ENCODE measurements around the gene EPB41L4A.

Gene EPB41L4A

DNA sequence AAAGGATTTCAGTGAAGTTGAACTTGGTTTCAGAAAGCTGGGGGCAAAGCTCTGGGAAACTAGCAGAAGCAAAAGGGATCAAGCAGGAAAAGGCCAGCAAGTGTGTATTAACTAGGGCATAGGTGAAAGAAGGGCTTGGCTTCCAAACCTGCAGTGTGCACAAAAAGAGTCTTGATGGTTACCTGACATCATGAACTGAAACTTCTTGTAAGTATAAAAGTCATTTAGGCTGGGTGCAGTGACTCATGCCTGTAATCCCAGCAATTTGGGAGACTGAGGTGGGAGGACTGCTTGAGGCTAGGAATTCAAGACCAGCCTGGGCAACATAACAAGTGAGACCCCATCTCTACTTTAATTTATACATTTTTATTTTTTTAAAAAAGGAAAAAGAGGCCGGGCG is 216.4 kb downstream of the EPB41L4A start:
- no peak overlapping the region for H3K4me3 ChIP-seq (ENCODE audit: insufficient read depth, low read depth, low read length)
- no peak overlapping the region for H3K27ac ChIP-seq (ENCODE audit: insufficient read depth, low read depth, low read length, poor library complexity, severe bottlenecking)
- 94% methylated on average over 2 of the region's 2 CpGs; no CpG with 5 or more reads in 1 of the 2 experiments for WGBS, 2 experiments
- no peaks in the 10 kb centered on the region for H3K36me3 ChIP-seq (ENCODE audit: control insufficient read depth, insufficient read depth, low read length)
- H3K4me1 ChIP-seq (ENCODE audit: control insufficient read depth, insufficient read depth, low read length): peaks cover 16% of the 10 kb centered on the region
- no peaks in the 10 kb centered on the region for H3K9me3 ChIP-seq (ENCODE audit: control insufficient read depth, low read length)
- no peaks in the 10 kb centered on the region for H3K27me3 ChIP-seq (ENCODE audit: control insufficient read depth, insufficient read depth, low read length, poor library complexity, severe bottlenecking)

- peaks cover 14% of the 10 kb centered on the region for H3K4me1 ChIP-seq (ENCODE audit: control insufficient read depth, insufficient read depth, low read length)
- 81 to 86% methylated on average over 2 of the region's 3 CpGs for WGBS, 2 experiments
- H3K27me3 ChIP-seq (ENCODE audit: control insufficient read depth, insufficient read depth, low read length, poor library complexity, severe bottlenecking): no peaks in the 10 kb centered on the region
- H3K36me3 ChIP-seq (ENCODE audit: control insufficient read depth, insufficient read depth, low read length): no peaks in the 10 kb centered on the region
- no peaks in the 10 kb centered on the region for H3K9me3 ChIP-seq (ENCODE audit: control insufficient read depth, low read length)
- H3K4me3 ChIP-seq (ENCODE audit: insufficient read depth, low read depth, low read length): no peak overlapping the region
- no peak overlapping the region for H3K27ac ChIP-seq (ENCODE audit: insufficient read depth, low read depth, low read length, poor library complexity, severe bottlenecking)
Measured at GRCh38 chr5:112201141-112201540, 217.9 kb downstream of the EPB41L4A start.

GRCh38 chr5:112200131-112200530 is 218.9 kb downstream of the EPB41L4A start:
- Histone ChIP-seq H3K36me3 (ENCODE audit: control insufficient read depth, insufficient read depth, low read length) (no peaks in the 10 kb centered on the region), H3K4me3 (ENCODE audit: insufficient read depth, low read depth, low read length) (no peak overlapping the region), H3K27me3 (ENCODE audit: control insufficient read depth, insufficient read depth, low read length, poor library complexity, severe bottlenecking) (no peaks in the 10 kb centered on the region), H3K4me1 (ENCODE audit: control insufficient read depth, insufficient read depth, low read length) (peaks cover 4% of the 10 kb centered on the region), H3K9me3 (ENCODE audit: control insufficient read depth, low read length) (no peaks in the 10 kb centered on the region), H3K27ac (ENCODE audit: insufficient read depth, low read depth, low read length, poor library complexity, severe bottlenecking) (no peak overlapping the region)
- WGBS, 2 experiments: 92 to 97% methylated on average over 3 of the region's 3 CpGs

- H3K27me3 ChIP-seq (ENCODE audit: control insufficient read depth, insufficient read depth, low read length, poor library complexity, severe bottlenecking): no peaks in the 10 kb centered on the region
- H3K4me3 ChIP-seq (ENCODE audit: insufficient read depth, low read depth, low read length): no peak overlapping the region
- WGBS, 2 experiments: 94 to 95% methylated on average over 3 of the region's 3 CpGs
- H3K4me1 ChIP-seq (ENCODE audit: control insufficient read depth, insufficient read depth, low read length): no peaks in the 10 kb centered on the region
- H3K36me3 ChIP-seq (ENCODE audit: control insufficient read depth, insufficient read depth, low read length): no peaks in the 10 kb centered on the region
- no peaks in the 10 kb centered on the region for H3K9me3 ChIP-seq (ENCODE audit: control insufficient read depth, low read length)
- no peak overlapping the region for H3K27ac ChIP-seq (ENCODE audit: insufficient read depth, low read depth, low read length, poor library complexity, severe bottlenecking)
Measured at GRCh38 chr5:112196584-112196983, 222.5 kb downstream of the EPB41L4A start.

DNA sequence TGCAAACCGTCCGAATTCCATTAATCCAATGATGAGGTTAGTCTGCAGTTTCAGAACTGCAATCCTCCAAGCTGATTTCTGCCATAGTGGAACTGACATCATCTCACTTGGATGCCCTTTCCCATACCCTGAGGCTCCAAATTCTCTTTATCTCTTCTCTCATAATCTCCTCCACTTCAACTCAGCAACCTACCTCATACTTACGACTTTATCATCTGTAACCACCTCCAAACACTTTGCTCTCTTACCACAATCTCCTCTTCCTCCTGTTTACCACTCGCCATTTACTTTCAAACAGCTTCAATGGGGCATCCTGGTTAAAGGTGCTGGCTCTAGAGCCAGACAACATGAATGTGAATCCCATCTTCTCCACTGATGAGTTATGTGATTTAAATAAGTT is 223.2 kb downstream of the EPB41L4A start:
- no peaks in the 10 kb centered on the region for H3K9me3 ChIP-seq (ENCODE audit: control insufficient read depth, low read length)
- no peaks in the 10 kb centered on the region for H3K4me1 ChIP-seq (ENCODE audit: control insufficient read depth, insufficient read depth, low read length)
- no peak overlapping the region for H3K4me3 ChIP-seq (ENCODE audit: insufficient read depth, low read depth, low read length)
- no peaks in the 10 kb centered on the region for H3K36me3 ChIP-seq (ENCODE audit: control insufficient read depth, insufficient read depth, low read length)
- WGBS, 2 experiments: 81 to 83% methylated on average over 4 of the region's 4 CpGs
- no peak overlapping the region for H3K27ac ChIP-seq (ENCODE audit: insufficient read depth, low read depth, low read length, poor library complexity, severe bottlenecking)
- no peaks in the 10 kb centered on the region for H3K27me3 ChIP-seq (ENCODE audit: control insufficient read depth, insufficient read depth, low read length, poor library complexity, severe bottlenecking)

DNA sequence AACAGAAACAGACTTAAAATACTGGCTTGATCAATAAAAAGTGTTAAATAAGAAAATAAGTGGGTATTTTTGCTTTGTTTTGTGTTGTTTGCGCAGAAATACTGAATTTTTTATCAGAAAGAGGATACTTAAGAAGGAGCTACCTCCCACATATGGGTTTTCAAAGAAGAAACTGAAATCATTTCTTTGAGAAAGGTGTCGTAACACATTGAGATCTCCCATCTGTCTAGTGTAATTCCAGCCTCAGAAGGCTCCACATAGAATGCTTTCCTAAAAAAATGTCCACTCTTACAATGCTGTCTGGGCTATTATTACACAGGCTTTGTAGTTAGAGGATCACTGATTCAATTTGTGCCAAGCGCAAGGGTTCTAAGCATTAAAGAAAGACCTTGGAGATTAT is 226.2 kb downstream of the EPB41L4A start:
- H3K9me3 ChIP-seq (ENCODE audit: control insufficient read depth, low read length): no peaks in the 10 kb centered on the region
- no peaks in the 10 kb centered on the region for H3K36me3 ChIP-seq (ENCODE audit: control insufficient read depth, insufficient read depth, low read length)
- no peak overlapping the region for H3K27ac ChIP-seq (ENCODE audit: insufficient read depth, low read depth, low read length, poor library complexity, severe bottlenecking)
- no peaks in the 10 kb centered on the region for H3K27me3 ChIP-seq (ENCODE audit: control insufficient read depth, insufficient read depth, low read length, poor library complexity, severe bottlenecking)
- no peak overlapping the region for H3K4me3 ChIP-seq (ENCODE audit: insufficient read depth, low read depth, low read length)
- H3K4me1 ChIP-seq (ENCODE audit: control insufficient read depth, insufficient read depth, low read length): no peaks in the 10 kb centered on the region
- 97 to 98% methylated on average over 3 of the region's 3 CpGs for WGBS, 2 experiments

DNA sequence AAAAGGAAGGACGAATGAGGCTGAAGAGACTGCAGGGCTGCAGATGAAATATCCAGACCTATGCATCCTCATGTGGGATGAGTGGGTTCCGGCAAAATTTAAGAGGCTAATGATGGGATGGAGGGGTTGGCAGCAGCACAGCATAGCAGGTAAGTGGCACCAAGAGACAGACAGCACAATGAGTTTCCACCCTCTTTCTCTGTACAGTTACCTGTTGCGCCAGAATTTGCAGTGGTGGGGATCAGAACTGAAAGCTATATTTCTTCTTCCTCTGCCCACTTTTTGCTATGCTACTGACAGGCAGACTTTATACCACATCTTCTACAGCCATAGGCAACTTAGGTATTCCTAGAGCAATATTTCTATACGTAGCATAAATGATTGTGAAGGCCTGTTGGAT is 227.0 kb downstream of the EPB41L4A start:
- Histone ChIP-seq H3K4me1 (ENCODE audit: control insufficient read depth, insufficient read depth, low read length) (no peaks in the 10 kb centered on the region), H3K9me3 (ENCODE audit: control insufficient read depth, low read length) (no peaks in the 10 kb centered on the region), H3K27me3 (ENCODE audit: control insufficient read depth, insufficient read depth, low read length, poor library complexity, severe bottlenecking) (no peaks in the 10 kb centered on the region), H3K27ac (ENCODE audit: insufficient read depth, low read depth, low read length, poor library complexity, severe bottlenecking) (no peak overlapping the region), H3K36me3 (ENCODE audit: control insufficient read depth, insufficient read depth, low read length) (no peaks in the 10 kb centered on the region), H3K4me3 (ENCODE audit: insufficient read depth, low read depth, low read length) (no peak overlapping the region)
- WGBS, 2 experiments: 82 to 88% methylated on average over 3 to 4 of the region's 4 CpGs

- Histone ChIP-seq H3K9me3 (ENCODE audit: control insufficient read depth, low read length) (no peaks in the 10 kb centered on the region), H3K27me3 (ENCODE audit: control insufficient read depth, insufficient read depth, low read length, poor library complexity, severe bottlenecking) (no peaks in the 10 kb centered on the region), H3K27ac (ENCODE audit: insufficient read depth, low read depth, low read length, poor library complexity, severe bottlenecking) (no peak overlapping the region), H3K4me3 (ENCODE audit: insufficient read depth, low read depth, low read length) (no peak overlapping the region), H3K4me1 (ENCODE audit: control insufficient read depth, insufficient read depth, low read length) (no peaks in the 10 kb centered on the region), H3K36me3 (ENCODE audit: control insufficient read depth, insufficient read depth, low read length) (no peaks in the 10 kb centered on the region)
- 89 to 96% methylated on average over 3 to 4 of the region's 4 CpGs for WGBS, 2 experiments
Measured at GRCh38 chr5:112189391-112189790, 229.7 kb downstream of the EPB41L4A start.

DNA sequence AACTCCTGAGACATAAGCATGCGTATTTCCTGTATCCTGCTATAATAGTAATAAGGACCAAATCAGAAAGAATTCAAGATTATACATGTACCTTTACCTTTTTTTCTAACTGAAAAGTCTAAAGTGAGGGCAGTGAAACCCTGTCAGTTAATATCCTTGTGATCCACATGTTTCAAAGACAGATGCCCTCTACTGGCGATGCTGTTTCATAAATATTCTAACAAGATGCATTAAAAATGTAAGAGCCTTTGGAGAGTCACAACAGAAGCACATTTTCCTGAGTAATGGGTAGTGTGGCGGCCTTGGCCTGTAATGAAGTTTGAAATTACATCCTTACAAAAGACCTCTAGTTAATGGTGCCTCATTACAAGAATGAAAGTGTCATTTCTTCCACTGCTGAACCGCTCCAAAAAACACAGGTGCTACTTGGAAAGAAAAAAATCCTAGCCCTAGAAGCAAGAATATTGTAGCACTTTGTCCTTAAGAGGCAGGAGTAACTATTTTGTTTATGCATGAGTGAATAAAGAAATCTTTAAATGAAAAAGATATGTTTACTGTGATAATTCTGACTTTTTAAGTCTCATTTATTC is 232.6 kb downstream of the EPB41L4A start:
- no peaks in the 10 kb centered on the region for H3K9me3 ChIP-seq (ENCODE audit: control insufficient read depth, low read length)
- no peaks in the 10 kb centered on the region for H3K36me3 ChIP-seq (ENCODE audit: control insufficient read depth, insufficient read depth, low read length)
- H3K4me3 ChIP-seq (ENCODE audit: insufficient read depth, low read depth, low read length): no peak overlapping the region
- WGBS, 2 experiments: 67 to 81% methylated on average over 2 to 4 of the region's 4 CpGs
- no peak overlapping the region for H3K27ac ChIP-seq (ENCODE audit: insufficient read depth, low read depth, low read length, poor library complexity, severe bottlenecking)
- H3K27me3 ChIP-seq (ENCODE audit: control insufficient read depth, insufficient read depth, low read length, poor library complexity, severe bottlenecking): no peaks in the 10 kb centered on the region
- H3K4me1 ChIP-seq (ENCODE audit: control insufficient read depth, insufficient read depth, low read length): peaks cover 13% of the 10 kb centered on the region

GRCh38 chr5:112183874-112184273 is 235.2 kb downstream of the EPB41L4A start:
- Histone ChIP-seq H3K9me3 (ENCODE audit: control insufficient read depth, low read length) (no peaks in the 10 kb centered on the region), H3K4me3 (ENCODE audit: insufficient read depth, low read depth, low read length) (no peak overlapping the region), H3K4me1 (ENCODE audit: control insufficient read depth, insufficient read depth, low read length) (peaks cover 13% of the 10 kb centered on the region), H3K27me3 (ENCODE audit: control insufficient read depth, insufficient read depth, low read length, poor library complexity, severe bottlenecking) (no peaks in the 10 kb centered on the region), H3K36me3 (ENCODE audit: control insufficient read depth, insufficient read depth, low read length) (no peaks in the 10 kb centered on the region), H3K27ac (ENCODE audit: insufficient read depth, low read depth, low read length, poor library complexity, severe bottlenecking) (no peak overlapping the region)
- 73 to 76% methylated on average over 6 to 8 of the region's 8 CpGs for WGBS, 2 experiments

Data from ectodermal cell (in vitro differentiated cells).